Neural progenitor cell (in vitro differentiated cells): Measurements from ENCODE around the gene WSCD2. TPM values are rescaled to one million over a fixed set of nuclear protein-coding genes. Genes with fewer than 3 reads are reported as not detected.
"Not testable (repeated sequence)": the region's sequence is repeated elsewhere in the genome, so short reads cannot be mapped to it uniquely, and the experiment has no call there.

Experiments
- DNase-seq: peaks from one replicate; pipeline ENCODE4 v3.0.0-alpha.2; 2016; ENCODE audit warnings: low spot score
- H2AFZ ChIP-seq: fragments of 200-600 bp; sonication (generic); replicated peaks from 2 replicates; pipeline ENCODE4 v1.6.1; 2016; ENCODE audit warnings: antibody characterized with exemption
- H3F3A ChIP-seq: fragments of 200-600 bp; sonication (generic); 2 replicates; pipeline ENCODE4 v1.6.1; 2016; ENCODE audit warnings: antibody characterized with exemption, low read depth
- H3K27ac ChIP-seq: fragments of 200-600 bp; sonication (generic); 2 replicates; pipeline ENCODE4 v1.5.1; 2016; ENCODE audit warnings: mild to moderate bottlenecking
- H3K27me3 ChIP-seq: fragments of 200-600 bp; sonication (generic); 2 replicates; pipeline ENCODE4 v1.6.1; 2016; ENCODE audit warnings: mild to moderate bottlenecking, moderate library complexity
- H3K36me3 ChIP-seq: fragments of 200-600 bp; sonication (generic); 2 replicates; pipeline ENCODE4 v1.5.1; 2016
- H3K4me1 ChIP-seq: fragments of 200-600 bp; sonication (generic); 2 replicates; pipeline ENCODE4 v1.6.1; 2016; ENCODE audit warnings: mixed run types
- H3K4me2 ChIP-seq: fragments of 200-600 bp; sonication (generic); 2 replicates; pipeline ENCODE4 v1.6.1; 2016
- H3K4me3 ChIP-seq: fragments of 200-600 bp; sonication (generic); 2 replicates; pipeline ENCODE4 v1.5.1; 2016
- H3K79me2 ChIP-seq: fragments of 200-600 bp; sonication (generic); 2 replicates; pipeline ENCODE4 v1.6.1; 2016; ENCODE audit warnings: low read depth
- H3K9ac ChIP-seq: fragments of 200-600 bp; sonication (generic); 2 replicates; pipeline ENCODE4 v1.6.1; 2016
- H3K9me3 ChIP-seq: fragments of 200-600 bp; sonication (generic); 2 replicates; pipeline ENCODE4 v1.5.1; 2016; ENCODE audit warnings: low read depth
- H4K20me1 ChIP-seq: fragments of 200-600 bp; sonication (generic); 2 replicates; pipeline ENCODE4 v1.6.1; 2016; ENCODE audit warnings: low read depth
- H3K27ac Mint-ChIP-seq: 3 replicates; pipeline ENCODE4 v1.8.0; 2021; ENCODE audit warnings: mixed read lengths
- H3K27me3 Mint-ChIP-seq: 2 replicates; pipeline ENCODE4 v1.8.0; 2022; ENCODE audit warnings: low read depth, mild to moderate bottlenecking, inconsistent platforms, moderate library complexity, mixed read lengths; ENCODE audit not compliant: insufficient read depth
- H3K36me3 Mint-ChIP-seq: 3 replicates; pipeline ENCODE4 v1.8.0; 2021; ENCODE audit warnings: mixed read lengths
- H3K4me1 Mint-ChIP-seq: 3 replicates; pipeline ENCODE4 v1.8.0; 2021; ENCODE audit warnings: mixed read lengths
- H3K4me3 Mint-ChIP-seq: 3 replicates; pipeline ENCODE4 v1.8.0; 2021; ENCODE audit warnings: mild to moderate bottlenecking, moderate library complexity, mixed read lengths
- H3K9me3 Mint-ChIP-seq: 3 replicates; pipeline ENCODE4 v1.8.0; 2020; ENCODE audit warnings: mixed read lengths
- CTCF ChIP-seq: fragments of 200-600 bp; sonication (generic); IDR thresholded peaks from 2 replicates; pipeline ENCODE4 v1.5.1; 2017; ENCODE audit warnings: antibody characterized with exemption, mild to moderate bottlenecking
- EZH2 ChIP-seq: fragments of 200-600 bp; sonication (generic); IDR thresholded peaks from 2 replicates; pipeline ENCODE4 v1.6.1; 2017; ENCODE audit warnings: antibody characterized with exemption, mild to moderate bottlenecking, moderate library complexity
- EZH2phosphoT487 ChIP-seq: fragments of 200-600 bp; sonication (generic); IDR thresholded peaks from 2 replicates; pipeline ENCODE4 v1.6.1; 2017; ENCODE audit warnings: antibody characterized with exemption
- total RNA-seq: library from RNA; depleted of rRNA; stranded (reverse); fragments of >200 nt; gene quantifications from 2 replicates; pipeline ENCODE4 v1.2.3, GENCODE V29; 2015; ENCODE audit warnings: low replicate concordance

Gene WSCD2
- total RNA-seq, 1 donor from 2014 or later: 6.6 TPM

DNA sequence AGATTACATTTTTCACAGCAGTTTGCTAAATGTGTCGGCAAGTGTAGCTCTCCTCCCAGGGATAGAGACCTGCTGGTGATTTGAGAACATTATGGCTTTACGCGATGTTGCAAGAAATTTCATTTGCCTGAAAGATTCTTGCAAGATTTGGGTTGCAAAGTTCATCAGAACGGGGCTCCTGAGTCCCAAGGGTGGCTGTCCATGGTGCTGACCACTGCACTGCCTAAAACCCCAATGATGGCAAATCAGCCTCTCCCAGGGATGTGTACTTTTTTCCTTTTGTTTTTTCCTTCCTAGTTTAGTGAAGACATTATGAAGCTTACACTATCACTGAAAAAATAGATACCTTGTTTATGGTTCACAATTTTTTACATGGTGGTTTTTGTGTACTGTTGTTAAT, 85.4 kb downstream of the WSCD2 start:
- no peaks in the 10 kb centered on the region for H3K4me1 ChIP-seq

DNA sequence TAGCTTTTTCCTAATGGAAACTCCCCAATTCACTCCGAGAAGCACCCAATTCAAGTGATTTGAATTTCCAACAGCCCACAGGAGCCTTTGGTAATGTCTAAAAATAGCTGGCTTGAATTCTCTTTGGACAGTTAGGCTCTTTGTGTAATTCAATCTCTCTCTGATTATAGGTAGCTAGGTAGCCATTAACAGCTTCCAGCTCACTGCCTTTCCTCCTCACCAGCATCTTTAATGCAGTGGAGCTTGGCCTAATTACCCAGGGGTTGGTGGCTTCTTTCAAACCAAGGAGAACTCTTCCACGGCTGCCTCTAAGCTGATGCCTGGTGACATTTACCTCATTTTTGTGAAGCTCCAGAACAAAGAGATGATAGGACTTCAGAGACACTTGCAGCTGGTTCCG, 86.4 kb downstream of the WSCD2 start:
- Histone ChIP-seq H3K4me2 (no peak overlapping the region), H3K27me3 (no peaks in the 10 kb centered on the region), H2AFZ (no peak overlapping the region), H3K79me2 (no peaks in the 10 kb centered on the region), H3K36me3 (no peaks in the 10 kb centered on the region), H3K9ac (no peak overlapping the region), H3F3A (no peaks in the 10 kb centered on the region), H4K20me1 (peaks cover 17% of the 10 kb centered on the region), H3K4me1 (no peaks in the 10 kb centered on the region), H3K4me3 (no peak overlapping the region), H3K9me3 (no peaks in the 10 kb centered on the region), H3K27ac (no peak overlapping the region)
- no peak for TF ChIP-seq EZH2
- no peak for TF ChIP-seq EZH2phosphoT487
- no peak for TF ChIP-seq CTCF
- no peak overlapping the region for H3K4me3 Mint-ChIP-seq
- peaks cover 11% of the 10 kb centered on the region for H3K27me3 Mint-ChIP-seq
- no peak overlapping the region for H3K27ac Mint-ChIP-seq
- no peaks in the 10 kb centered on the region for H3K36me3 Mint-ChIP-seq
- H3K9me3 Mint-ChIP-seq: no peaks in the 10 kb centered on the region
- peaks cover 6% of the 10 kb centered on the region for H3K4me1 Mint-ChIP-seq
- no peak for DNase-seq

More for the DNA sequence above, 85.4 kb downstream of the WSCD2 start:
- Mint-ChIP-seq H3K27ac (no peak overlapping the region), H3K27me3 (peaks cover 14% of the 10 kb centered on the region), H3K4me1 (peaks cover 7% of the 10 kb centered on the region), H3K36me3 (no peaks in the 10 kb centered on the region), H3K9me3 (no peaks in the 10 kb centered on the region), H3K4me3 (no peak overlapping the region)
- Histone ChIP-seq H3K27ac (no peak overlapping the region), H3K4me3 (no peak overlapping the region), H3K79me2 (no peaks in the 10 kb centered on the region), H4K20me1 (peaks cover 17% of the 10 kb centered on the region), H3K9ac (no peak overlapping the region), H2AFZ (no peak overlapping the region), H3K27me3 (no peaks in the 10 kb centered on the region), H3K36me3 (no peaks in the 10 kb centered on the region), H3F3A (no peaks in the 10 kb centered on the region), H3K4me2 (no peak overlapping the region), H3K9me3 (no peaks in the 10 kb centered on the region)
- TF ChIP-seq CTCF: no peak
- no peak for TF ChIP-seq EZH2phosphoT487
- no peak for TF ChIP-seq EZH2
- DNase-seq: peak; percentile 86

DNA sequence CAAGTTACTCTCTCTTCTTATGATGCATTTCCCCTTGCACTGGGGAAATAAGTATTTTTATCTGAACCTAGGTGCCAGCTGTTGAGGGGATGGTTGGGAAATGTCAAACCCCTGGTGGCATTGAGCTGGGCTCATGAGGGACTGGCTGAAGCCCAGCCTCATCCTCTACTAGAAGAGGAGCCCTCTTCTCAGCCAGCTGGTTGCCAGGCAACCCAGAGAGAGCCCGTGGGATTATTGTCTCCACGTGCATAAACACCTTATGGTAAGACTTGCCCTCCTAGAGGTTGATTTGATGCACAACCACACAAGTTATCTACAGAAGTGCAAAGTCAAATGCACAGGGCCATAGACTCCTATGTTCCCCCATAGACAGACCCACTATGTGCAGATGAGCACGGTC, 89.8 kb downstream of the WSCD2 start:
- H3K27me3 ChIP-seq: no peaks in the 10 kb centered on the region
- H3K9me3 Mint-ChIP-seq: no peaks in the 10 kb centered on the region
- H3K9me3 ChIP-seq: no peaks in the 10 kb centered on the region
- no peak for DNase-seq
- no peaks in the 10 kb centered on the region for H3K4me1 ChIP-seq
- no peak overlapping the region for H3K4me3 Mint-ChIP-seq
- H3K27ac ChIP-seq: no peak overlapping the region
- H3K79me2 ChIP-seq: no peaks in the 10 kb centered on the region
- no peak overlapping the region for H2AFZ ChIP-seq
- H3K4me1 Mint-ChIP-seq: peaks cover 4% of the 10 kb centered on the region
- H3K9ac ChIP-seq: no peak overlapping the region
- H3K27me3 Mint-ChIP-seq: peaks cover 12% of the 10 kb centered on the region
- no peak overlapping the region for H3K4me3 ChIP-seq
- H4K20me1 ChIP-seq: peaks cover 16% of the 10 kb centered on the region
- H3F3A ChIP-seq: no peaks in the 10 kb centered on the region
- H3K4me2 ChIP-seq: no peak overlapping the region
- no peaks in the 10 kb centered on the region for H3K36me3 Mint-ChIP-seq
- TF ChIP-seq CTCF: no peak
- TF ChIP-seq EZH2phosphoT487: no peak
- TF ChIP-seq EZH2: no peak
- no peaks in the 10 kb centered on the region for H3K36me3 ChIP-seq
- H3K27ac Mint-ChIP-seq: no peak overlapping the region

- H3K9me3 Mint-ChIP-seq, H3K4me1 Mint-ChIP-seq, H3K27me3 Mint-ChIP-seq, H3K27ac ChIP-seq, H3K27me3 ChIP-seq, H3K79me2 ChIP-seq, H3K36me3 ChIP-seq, H3K27ac Mint-ChIP-seq, H3F3A ChIP-seq, H3K4me1 ChIP-seq, H3K9me3 ChIP-seq, H3K4me3 Mint-ChIP-seq, H3K36me3 Mint-ChIP-seq, H3K9ac ChIP-seq, H4K20me1 ChIP-seq, H2AFZ ChIP-seq, H3K4me2 ChIP-seq, H3K4me3 ChIP-seq, DNase-seq: not testable (repeated sequence)
Measured at GRCh38 chr12:108225101-108225500, 96.0 kb downstream of the WSCD2 start.
